Esophagus squamous epithelium (tissue), 4 donors: ENCODE measurements around the gene SDK2.

ENCODE experiments used
- CTCF ChIP-seq, 6 experiments: fragments of 450-650 bp in 4 of 6; fragments of 200-600 bp in 2 of 6; sonication (generic) in 2 of 6; IDR thresholded peaks; one replicate each; pipeline ENCODE4 v1.5.1; 2016 to 2019; ENCODE audit warnings: antibody characterized with exemption in 6 of 6, mild to moderate bottlenecking in 4 of 6, moderate library complexity in 4 of 6
- POLR2A ChIP-seq, 4 donors: fragments of 450-650 bp; IDR thresholded peaks; one replicate each; pipeline ENCODE4 v1.6.1; 2017; ENCODE audit warnings: antibody characterized with exemption in 4 of 4, mild to moderate bottlenecking in 4 of 4, moderate library complexity in 3 of 4

DNA sequence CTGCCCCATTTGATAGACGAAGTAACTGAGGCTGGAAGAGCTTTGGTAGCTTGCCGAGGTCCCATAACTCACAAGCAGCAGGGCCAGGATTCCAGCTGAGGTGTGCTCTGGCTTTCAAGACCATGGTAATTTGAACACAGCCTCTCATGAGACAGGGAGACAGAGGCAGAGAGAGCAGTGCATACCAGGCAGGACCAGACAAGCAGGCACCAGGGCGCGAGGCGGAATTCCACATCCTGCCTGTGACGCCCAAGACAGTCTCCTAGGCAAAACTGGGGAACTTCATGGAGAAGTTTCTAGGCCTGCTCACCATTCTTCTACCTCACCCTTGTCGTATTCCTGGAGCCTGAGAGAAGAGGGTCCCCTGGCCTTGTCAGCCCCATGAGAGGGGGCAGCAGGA lies 19.2 kb downstream of the SDK2 start:
- no peak for TF ChIP-seq POLR2A (IDR thresholded peaks at IDR 0.05)
- no peak for TF ChIP-seq CTCF (IDR thresholded peaks at IDR 0.05)
